Uterus (tissue), 2 donors: ENCODE data around the gene ATRN.

Experiments used
- CTCF ChIP-seq, 4 experiments: fragments of 200-600 bp in 2 of 4; fragments of 450-650 bp in 2 of 4; sonication (generic) in 2 of 4; IDR thresholded peaks; one replicate each; pipeline ENCODE4 v1.5.1; 2016 to 2019; ENCODE audit warnings: antibody characterized with exemption in 4 of 4, mild to moderate bottlenecking in 2 of 4, moderate library complexity in 1 of 4
- POLR2A ChIP-seq, 2 donors: fragments of 450-650 bp; IDR thresholded peaks; one replicate each; pipeline ENCODE4 v1.6.1; 2016; ENCODE audit warnings: antibody characterized with exemption in 2 of 2, mild to moderate bottlenecking in 1 of 2, moderate library complexity in 1 of 2

GRCh38 chr20:3698591-3699001 is 227.8 kb downstream of the ATRN start:
- TF ChIP-seq CTCF (IDR thresholded peaks at IDR 0.05), result no peak
- no peak for TF ChIP-seq POLR2A (IDR thresholded peaks at IDR 0.05)
